Heart left ventricle (tissue), 16 donors: ENCODE measurements around the gene SPATA33. TPM values are rescaled to one million over a fixed set of nuclear protein-coding genes. Genes with fewer than 3 reads are reported as not detected.

Source experiments
- ATAC-seq, 4 donors: fragments of 200-7000 bp; cut with Tn5 transposase; one replicate each; pipeline ENCODE4 v1.9.1; 2020 to 2022; ENCODE audit warnings: moderate library complexity in 4 of 4, mild to moderate bottlenecking in 3 of 4, moderate number of reproducible peaks in 1 of 4
- DNase-seq, 5 donors: peaks; one replicate each; pipeline ENCODE4 v3.0.0-alpha.2; 2020
- H3K27ac ChIP-seq, 12 donors: fragments of 200-600 bp; sonication (generic) in 4 of 12; one replicate each; pipeline versions ENCODE4 v1.5.0 to v1.8.0; 2016 to 2022; ENCODE audit warnings: mild to moderate bottlenecking in 2 of 12
- H3K27me3 ChIP-seq, 9 donors: fragments of 200-600 bp; sonication (generic) in 2 of 9; one replicate each; pipeline versions ENCODE4 v1.5.1 to v1.8.0; 2016 to 2022; ENCODE audit warnings: mild to moderate bottlenecking in 3 of 9
- H3K36me3 ChIP-seq, 9 donors: fragments of 200-600 bp; sonication (generic) in 2 of 9; one replicate each; pipeline versions ENCODE4 v1.5.0 to v1.8.0; 2018 to 2022; ENCODE audit warnings: mild to moderate bottlenecking in 2 of 9
- H3K4me1 ChIP-seq, 12 donors: fragments of 200-600 bp; sonication (generic) in 4 of 12; one replicate each; pipeline versions ENCODE4 v1.5.0 to v1.8.0; 2016 to 2022; ENCODE audit warnings: mild to moderate bottlenecking in 3 of 12
- H3K4me3 ChIP-seq, 12 donors: fragments of 200-600 bp; sonication (generic) in 4 of 12; one replicate each; pipeline versions ENCODE4 v1.5.0 to v1.8.0; 2017 to 2022; ENCODE audit warnings: mild to moderate bottlenecking in 9 of 12, moderate library complexity in 4 of 12
- H3K9me3 ChIP-seq, 12 donors: fragments of 200-600 bp; sonication (generic) in 4 of 12; one replicate each; pipeline versions ENCODE4 v1.5.0 to v1.8.0; 2016 to 2022; ENCODE audit warnings: mild to moderate bottlenecking in 1 of 12
- CTCF ChIP-seq, 12 donors: fragments of 200-600 bp; sonication (generic) in 4 of 12; IDR thresholded peaks; one replicate each; pipeline versions ENCODE4 v1.5.0 to v1.8.0; 2018 to 2022; ENCODE audit warnings: antibody characterized with exemption in 12 of 12, mild to moderate bottlenecking in 5 of 12
- POLR2A ChIP-seq, 2 donors: fragments of 450-650 bp; IDR thresholded peaks; one replicate each; pipeline ENCODE4 v1.6.1; 2017; ENCODE audit warnings: antibody characterized with exemption in 2 of 2, mild to moderate bottlenecking in 2 of 2, moderate library complexity in 2 of 2
- WGBS, 4 donors: extraction: QIAGEN DNeasy Blood & Tissue Kit in 2 of 4; methylation state at CpG; one replicate each; pipeline versions ENCODE4 v1.1.5 to v1.1.7; 2013 to 2018; 5-methylcytosine and 5-hydroxymethylcytosine counted together
- intact Hi-C, 10 donors: fragments of 100-400 bp; cut with DNase I; formaldehyde crosslinking; loops; one replicate each; pipeline versions ENCODE4 v1.11.1 to v1.14.2; 2022
- polyA plus RNA-seq, 2 donors: library from polyadenylated mRNA; stranded (reverse); fragments of 200-250 nt; gene quantifications; one replicate each; pipeline ENCODE4 v1.2.3, GENCODE V29; 2013
- total RNA-seq, 9 donors: library from RNA; depleted of rRNA in 2 of 9; stranded (reverse); fragments of >200 nt in 2 of 9; fragmentation: NEBNext Ultra II Directional in 3 of 9; extraction: Animal tissue kit (Norgen Biotek cat#: 25700) in 3 of 9; gene quantifications; one replicate each; pipeline versions ENCODE4 v1.1.0 to v1.2.4, GENCODE V29; 2016 to 2023
- donor health status: ischemic (EF 13 %, LVEDD 7.1; RV severe dilation, severe dysfunction).
- donor health status: healthy with polysubstance abuse.
- donor health status: DM: no; HTN: yes; CAD: no.
- donor health status: DM: no; HTN: no; CAD: no.
- donor health status: ischemic (EF 25% LVEDD 6.9; RV normal size, moderate dysfunction).
- donor health status: ischemic (EF 25% LVEDD 5.7; RV mildly dilated, moderate dysfunction).
- donor health status: healthy.
- donor health status: DM: yes; HTN: yes; CAD: no.
- donor health status: ischemic (EF 35%, LVEDD 5.7; RV mildly dilated, moderate dysfunction).
- donor health status: nonischemic (EF 11% LVEDD 7.7; RV severe dilation, severe dysfunction).
- donor health status: DM: yes; HTN: yes; CAD: no.
- donor health status: PGD.
- donor health status: ischemic (EF 29% LVEDD 5.4; RV normal size, mild dysfunction).
- donor health status: nonischemic (EF 23%, LVEDD 6.1; RV moderate dilation, normal function).

The SPATA33 gene
- total and polyA plus RNA-seq, 11 donors: 0.94 to 5.1 (median 3.0) TPM

DNA sequence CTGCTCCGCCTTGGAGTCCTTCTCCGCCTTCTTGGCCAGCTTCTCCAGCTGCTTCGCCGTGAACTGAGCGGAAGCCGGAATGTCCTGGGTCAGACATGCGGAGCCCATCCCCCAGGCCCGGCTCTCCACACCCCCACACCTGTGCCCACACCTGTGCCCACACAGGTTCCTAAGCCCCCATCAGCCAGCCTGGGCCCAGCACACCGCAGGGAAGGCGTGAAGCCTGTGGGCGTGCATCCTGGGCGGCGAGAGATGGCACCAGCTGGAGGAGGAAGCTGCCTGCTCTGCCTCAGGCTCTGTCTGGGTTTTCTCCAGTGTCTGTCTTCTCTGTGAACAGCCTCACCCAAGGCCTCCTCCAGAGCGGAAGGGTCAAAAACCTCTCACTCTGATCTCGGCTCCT is 6.1 kb upstream of the SPATA33 start:
- Histone ChIP-seq H3K4me3 (no peak overlapping the region), H3K4me1 (peaks cover 2 to 5% (median 4%) of the 10 kb centered on the region in 12 donors), H3K27ac (no peak overlapping the region), H3K9me3 (no peaks in the 10 kb centered on the region), H3K27me3 (no peaks in the 10 kb centered on the region), H3K36me3 (peaks cover 0 to 66% (median 29%) of the 10 kb centered on the region in 9 donors)
- ATAC-seq (no peak), DNase-seq (peak in 1 of 5 donors; percentile 17)
- 91 to 94% (median 92%) methylated on average over 15 of the region's 15 CpGs for WGBS, 4 donors
- intact Hi-C loops: loop anchor here in 1 of 10 donors (5.0 kb wide), 1 partner anchor 84 kb away; no protein-coding TSS in a partner anchor
- TF ChIP-seq CTCF (IDR thresholded peaks at IDR 0.05): no peak
- TF ChIP-seq POLR2A (IDR thresholded peaks at IDR 0.05): no peak

DNA sequence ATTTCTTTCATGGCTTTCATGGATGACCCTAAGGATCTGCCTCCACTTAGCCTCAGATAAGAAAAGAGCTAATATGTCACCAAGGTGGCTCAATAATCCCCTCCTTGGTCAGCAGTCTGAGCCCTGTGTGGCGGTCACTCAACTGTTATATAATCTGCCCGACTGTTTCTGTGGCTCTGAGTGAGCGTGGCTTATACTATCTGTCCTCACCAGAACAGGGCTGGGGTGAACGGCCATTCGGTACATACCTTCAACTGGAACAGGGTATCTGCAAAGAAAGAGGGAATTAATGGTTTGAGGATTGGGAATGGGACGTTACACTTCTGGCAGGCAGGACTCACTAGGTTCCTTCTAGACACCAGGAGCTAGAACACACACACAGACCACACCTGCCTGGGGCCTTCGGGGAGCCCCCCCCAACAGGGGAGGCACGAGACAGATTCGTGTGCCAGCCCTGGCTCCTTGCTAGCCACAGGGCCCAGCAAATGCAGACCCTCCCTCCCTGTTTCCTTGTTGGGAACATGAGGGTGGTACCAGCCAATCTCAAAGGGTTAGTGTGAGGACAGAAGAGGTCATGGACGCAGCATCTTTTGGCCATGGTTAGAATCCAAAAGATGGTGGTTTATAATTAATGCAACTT is 3.9 kb upstream of the SPATA33 start:
- Histone ChIP-seq H3K9me3 (no peaks in the 10 kb centered on the region), H3K36me3 (peaks cover 0 to 53% (median 21%) of the 10 kb centered on the region in 9 donors), H3K27ac (no peak overlapping the region), H3K27me3 (no peaks in the 10 kb centered on the region), H3K4me1 (peaks cover 5 to 19% (median 14%) of the 10 kb centered on the region in 12 donors), H3K4me3 (no peak overlapping the region)
- DNase-seq (peak in 1 of 5 donors; percentile 8), ATAC-seq (no peak)
- intact Hi-C loops: loop anchor here in 1 of 10 donors (5.0 kb wide), 1 partner anchor 86 kb away; no protein-coding TSS in a partner anchor
- 82 to 90% (median 87%) methylated on average over 7 to 10 of the region's 10 CpGs for WGBS, 4 donors
- no peak for TF ChIP-seq CTCF (IDR thresholded peaks at IDR 0.05)
- TF ChIP-seq POLR2A (IDR thresholded peaks at IDR 0.05): no peak

GRCh38 chr16:89655062-89655643 is 2.5 kb upstream of the SPATA33 start:
- H3K9me3 ChIP-seq: no peaks in the 10 kb centered on the region
- intact Hi-C loops: loop anchor here in 1 of 10 donors (5.0 kb wide), 1 partner anchor 47 kb away; the partner anchor contains the start of gene SPATA2L
- DNase-seq (no peak), ATAC-seq (no peak)
- H3K4me1 ChIP-seq: peaks cover 5 to 24% (median 18%) of the 10 kb centered on the region in 12 donors
- no peak overlapping the region for H3K27ac ChIP-seq
- H3K36me3 ChIP-seq: peaks cover 0 to 41% (median 17%) of the 10 kb centered on the region in 9 donors
- no peaks in the 10 kb centered on the region for H3K27me3 ChIP-seq
- no peak overlapping the region for H3K4me3 ChIP-seq
- 79 to 87% (median 83%) methylated on average over 10 of the region's 10 CpGs for WGBS, 4 donors
- no peak for TF ChIP-seq POLR2A (IDR thresholded peaks at IDR 0.05)
- no peak for TF ChIP-seq CTCF (IDR thresholded peaks at IDR 0.05)

- DNase-seq (peak in 1 of 5 donors; percentile 26), ATAC-seq (no peak)
- 33 to 40% (median 35%) methylated on average over 29 to 32 of the region's 32 CpGs for WGBS, 4 donors
- peak overlapping the region in 5 of 12 donors; percentile 83 to 91 (median 86) for H3K27ac ChIP-seq
- H3K9me3 ChIP-seq: no peaks in the 10 kb centered on the region
- peaks cover 0 to 40% (median 13%) of the 10 kb centered on the region in 9 donors for H3K36me3 ChIP-seq
- TF ChIP-seq POLR2A (IDR thresholded peaks at IDR 0.05): no peak
- H3K4me3 ChIP-seq: peak overlapping the region; percentile 73 to 100 (median 94)
- H3K27me3 ChIP-seq: no peaks in the 10 kb centered on the region
- intact Hi-C loops: loop anchor here in 1 of 10 donors (5.0 kb wide), 1 partner anchor 46 kb away; the partner anchor contains the start of gene SPATA2L
- H3K4me1 ChIP-seq: peaks cover 5 to 24% (median 18%) of the 10 kb centered on the region in 12 donors
Observed at GRCh38 chr16:89656435-89657121, 1.1 kb upstream of the SPATA33 start.
